ENCODE data around the gene SH2D6.

SH2D6 gene

GRCh38 chr2:85428343-85428881 is 9.9 kb downstream of the SH2D6 start:
- H3K27me3 Mint-ChIP-seq (ENCODE audit: low read depth, poor library complexity), result peaks cover 3% of the 10 kb centered on the region
- H3K36me3 Mint-ChIP-seq (ENCODE audit: low read depth), result no peaks in the 10 kb centered on the region
- peaks cover 60% of the 10 kb centered on the region for H3K4me1 Mint-ChIP-seq
- no peak overlapping the region for H3K27ac Mint-ChIP-seq
- no peak overlapping the region for H3K4me3 Mint-ChIP-seq
- TF ChIP-seq CTCF (IDR thresholded peaks at IDR 0.05), result no peak
- no peaks in the 10 kb centered on the region for H3K9me3 Mint-ChIP-seq
- DNase-seq, result no peak

DNA sequence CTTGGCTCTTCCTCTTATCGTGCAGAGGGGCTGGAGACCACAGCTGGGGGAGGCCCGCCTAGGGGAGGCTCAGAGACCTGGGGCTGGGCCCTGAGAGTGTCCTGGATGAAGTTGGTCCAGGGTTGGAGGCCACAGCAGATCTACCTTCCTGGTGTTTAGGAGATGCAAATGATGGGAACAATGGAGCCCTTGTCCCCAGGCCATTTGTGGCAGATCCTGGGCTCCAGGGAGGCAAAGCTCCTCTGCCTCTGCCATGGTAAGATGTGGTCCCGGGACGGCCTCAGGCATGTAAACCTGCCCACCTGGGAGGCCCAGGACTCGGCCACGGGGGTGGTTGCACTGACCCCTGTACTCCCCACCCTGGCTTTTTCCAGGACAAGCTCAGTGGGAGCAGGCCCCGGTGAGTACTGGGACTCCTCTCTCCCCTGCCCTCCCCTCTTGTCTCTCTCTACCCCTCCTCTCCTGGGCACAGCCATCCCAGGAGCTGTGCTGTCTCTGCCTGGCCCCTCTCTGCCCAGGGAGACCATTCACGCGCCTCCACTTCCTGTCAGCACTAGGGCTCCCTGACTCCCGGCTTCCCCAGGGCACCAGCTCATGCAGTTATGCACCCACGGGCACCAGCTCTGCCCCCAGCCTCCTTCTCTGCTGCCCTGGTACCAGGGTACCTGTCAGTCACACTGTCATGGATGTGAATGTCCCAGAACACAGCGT is 10.9 kb downstream of the SH2D6 start:
- Mint-ChIP-seq H3K27ac (no peak overlapping the region), H3K9me3 (no peaks in the 10 kb centered on the region), H3K4me1 (peaks cover 58% of the 10 kb centered on the region), H3K36me3 (ENCODE audit: low read depth) (no peaks in the 10 kb centered on the region), H3K4me3 (no peak overlapping the region), H3K27me3 (ENCODE audit: low read depth, poor library complexity) (peaks cover 3% of the 10 kb centered on the region)
- TF ChIP-seq CTCF (IDR thresholded peaks at IDR 0.05), result no peak
- no peak for DNase-seq

GRCh38 chr2:85429924-85430289 is 11.4 kb downstream of the SH2D6 start:
- no peak overlapping the region for H3K27ac Mint-ChIP-seq

GRCh38 chr2:85430752-85431569 is 12.4 kb downstream of the SH2D6 start:
- peaks cover 67% of the 10 kb centered on the region for H3K4me1 Mint-ChIP-seq
- H3K36me3 Mint-ChIP-seq (ENCODE audit: low read depth), result no peaks in the 10 kb centered on the region
- peak overlapping the region; percentile 40 for H3K4me3 Mint-ChIP-seq
- peaks cover 3% of the 10 kb centered on the region for H3K27me3 Mint-ChIP-seq (ENCODE audit: low read depth, poor library complexity)
- H3K27ac Mint-ChIP-seq, result no peak overlapping the region
- TF ChIP-seq CTCF (IDR thresholded peaks at IDR 0.05), result no peak
- peak; percentile 74 for DNase-seq
- H3K9me3 Mint-ChIP-seq, result no peaks in the 10 kb centered on the region

More at GRCh38 chr2:85429924-85430289, 11.4 kb downstream of the SH2D6 start:
- TF ChIP-seq CTCF (IDR thresholded peaks at IDR 0.05), result no peak
- peaks cover 3% of the 10 kb centered on the region for H3K27me3 Mint-ChIP-seq (ENCODE audit: low read depth, poor library complexity)
- no peak for DNase-seq
- no peak overlapping the region for H3K4me3 Mint-ChIP-seq
- H3K4me1 Mint-ChIP-seq, result peaks cover 58% of the 10 kb centered on the region
- no peaks in the 10 kb centered on the region for H3K9me3 Mint-ChIP-seq
- H3K36me3 Mint-ChIP-seq (ENCODE audit: low read depth), result no peaks in the 10 kb centered on the region

DNA sequence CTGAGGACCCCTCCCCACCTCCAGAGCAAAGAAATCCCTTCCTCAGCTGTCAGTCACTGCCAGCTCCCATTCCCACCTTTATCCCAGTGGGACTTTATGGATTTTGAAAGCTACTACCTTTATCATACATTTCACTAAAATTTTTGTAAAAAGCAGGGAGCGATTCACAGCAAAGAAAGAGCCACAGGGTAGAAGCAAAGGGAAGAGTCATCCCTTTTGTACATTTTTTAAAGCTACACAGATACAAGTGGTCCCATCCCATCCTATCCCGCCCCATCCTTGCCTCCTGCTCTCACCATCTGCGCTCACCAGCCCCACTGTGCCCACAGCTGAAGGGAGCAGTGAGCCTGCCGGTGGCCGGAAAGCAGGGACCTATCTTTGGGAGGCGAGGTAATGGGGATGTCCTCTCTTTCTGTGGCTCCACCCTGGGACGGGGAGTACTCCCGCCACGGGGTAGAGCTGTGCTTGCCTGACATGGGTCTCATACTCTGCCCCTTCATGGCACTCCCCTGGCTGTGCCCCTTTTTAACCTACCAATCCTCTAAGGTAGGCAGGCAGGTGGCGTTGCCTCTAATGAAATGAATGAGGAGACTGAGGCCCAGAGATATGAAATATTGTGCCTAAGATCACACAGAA is 13.2 kb downstream of the SH2D6 start:
- H3K9me3 Mint-ChIP-seq, result no peaks in the 10 kb centered on the region
- no peak for TF ChIP-seq CTCF (IDR thresholded peaks at IDR 0.05)
- peak overlapping the region; percentile 40 for H3K4me3 Mint-ChIP-seq
- peaks cover 71% of the 10 kb centered on the region for H3K4me1 Mint-ChIP-seq
- H3K27me3 Mint-ChIP-seq (ENCODE audit: low read depth, poor library complexity), result peaks cover 3% of the 10 kb centered on the region
- no peak for DNase-seq
- H3K36me3 Mint-ChIP-seq (ENCODE audit: low read depth), result no peaks in the 10 kb centered on the region
- H3K27ac Mint-ChIP-seq, result no peak overlapping the region
